Uterus (tissue), 4 donors: Measurements from ENCODE around the gene CTSD. TPM values are rescaled to one million over a fixed set of nuclear protein-coding genes. Genes with fewer than 3 reads are reported as not detected.

Experiments used
- DNase-seq, 2 donors: peaks; one replicate each; pipeline ENCODE4 v3.0.0-alpha.2; 2019 to 2020
- H3K27ac ChIP-seq, 2 donors: fragments of 200-600 bp; sonication (generic); 1 replicate in 1 of 2; 2 replicates in 1 of 2; pipeline ENCODE4 v1.5.1; 2016 to 2018
- H3K27me3 ChIP-seq, 2 donors: fragments of 200-600 bp; sonication (generic); one replicate each; pipeline ENCODE4 v1.5.1; 2018 to 2019; ENCODE audit warnings: control low read depth in 1 of 2
- H3K36me3 ChIP-seq, 2 donors: fragments of 200-600 bp; sonication (generic); one replicate each; pipeline ENCODE4 v1.5.1; 2019; ENCODE audit warnings: control low read depth in 1 of 2
- H3K4me1 ChIP-seq, 2 donors: fragments of 200-600 bp; sonication (generic); one replicate each; pipeline ENCODE4 v1.5.1; 2018 to 2019; ENCODE audit warnings: control low read depth in 1 of 2
- H3K4me3 ChIP-seq, 2 donors: fragments of 200-600 bp; sonication (generic); 1 replicate in 1 of 2; 2 replicates in 1 of 2; pipeline ENCODE4 v1.5.1; 2018 to 2019; ENCODE audit warnings: mild to moderate bottlenecking in 1 of 2
- H3K9me3 ChIP-seq, 2 donors: fragments of 200-600 bp; sonication (generic); one replicate each; pipeline ENCODE4 v1.5.1; 2019; ENCODE audit warnings: control low read depth in 1 of 2
- POLR2A ChIP-seq, 2 donors: fragments of 450-650 bp; IDR thresholded peaks; one replicate each; pipeline ENCODE4 v1.6.1; 2016; ENCODE audit warnings: antibody characterized with exemption in 2 of 2, mild to moderate bottlenecking in 1 of 2, moderate library complexity in 1 of 2
- intact Hi-C: fragments of 100-400 bp; cut with DNase I; formaldehyde crosslinking; loops from one replicate; pipeline ENCODE4 v1.15.1; 2023; ENCODE audit warnings: low total_unique reads
- total RNA-seq, 4 donors: library from RNA; depleted of rRNA in 3 of 4; stranded (reverse); fragments of >200 nt in 3 of 4; gene quantifications; one replicate each; pipeline versions ENCODE4 v1.1.0 to v1.2.4, GENCODE V29; 2014 to 2023
- TF ChIP-seq, protein P1 (sequence below), 4 experiments: fragments of 200-600 bp in 2 of 4; fragments of 450-650 bp in 2 of 4; sonication (generic) in 2 of 4; IDR thresholded peaks; one replicate each; pipeline ENCODE4 v1.5.1; 2016 to 2019; ENCODE audit warnings: antibody characterized with exemption in 4 of 4, mild to moderate bottlenecking in 2 of 4, moderate library complexity in 1 of 4
- donor health status: DM: yes; HTN: yes; CAD: no.

CTSD gene
- total RNA-seq, 4 donors from 2014 or later: 80.0 to 188 (median 126) TPM

GRCh38 chr11:1768141-1768469 is 4.4 kb upstream of the CTSD start:
- Histone ChIP-seq H3K9me3 (no peaks in the 10 kb centered on the region), H3K4me3 (no peak overlapping the region), H3K27ac (no peak overlapping the region), H3K4me1 (no peaks in the 10 kb centered on the region), H3K36me3 (no peaks in the 10 kb centered on the region), H3K27me3 (no peaks in the 10 kb centered on the region)
- DNase-seq: no peak
- no peak for TF ChIP-seq POLR2A (IDR thresholded peaks at IDR 0.05)
- TF ChIP-seq, protein P1, sequence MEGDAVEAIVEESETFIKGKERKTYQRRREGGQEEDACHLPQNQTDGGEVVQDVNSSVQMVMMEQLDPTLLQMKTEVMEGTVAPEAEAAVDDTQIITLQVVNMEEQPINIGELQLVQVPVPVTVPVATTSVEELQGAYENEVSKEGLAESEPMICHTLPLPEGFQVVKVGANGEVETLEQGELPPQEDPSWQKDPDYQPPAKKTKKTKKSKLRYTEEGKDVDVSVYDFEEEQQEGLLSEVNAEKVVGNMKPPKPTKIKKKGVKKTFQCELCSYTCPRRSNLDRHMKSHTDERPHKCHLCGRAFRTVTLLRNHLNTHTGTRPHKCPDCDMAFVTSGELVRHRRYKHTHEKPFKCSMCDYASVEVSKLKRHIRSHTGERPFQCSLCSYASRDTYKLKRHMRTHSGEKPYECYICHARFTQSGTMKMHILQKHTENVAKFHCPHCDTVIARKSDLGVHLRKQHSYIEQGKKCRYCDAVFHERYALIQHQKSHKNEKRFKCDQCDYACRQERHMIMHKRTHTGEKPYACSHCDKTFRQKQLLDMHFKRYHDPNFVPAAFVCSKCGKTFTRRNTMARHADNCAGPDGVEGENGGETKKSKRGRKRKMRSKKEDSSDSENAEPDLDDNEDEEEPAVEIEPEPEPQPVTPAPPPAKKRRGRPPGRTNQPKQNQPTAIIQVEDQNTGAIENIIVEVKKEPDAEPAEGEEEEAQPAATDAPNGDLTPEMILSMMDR (IDR thresholded peaks at IDR 0.05): no peak
- intact Hi-C loops: no loop called here

GRCh38 chr11:1767399-1768140 is 3.8 kb upstream of the CTSD start:
- intact Hi-C loops: no loop called here

DNA sequence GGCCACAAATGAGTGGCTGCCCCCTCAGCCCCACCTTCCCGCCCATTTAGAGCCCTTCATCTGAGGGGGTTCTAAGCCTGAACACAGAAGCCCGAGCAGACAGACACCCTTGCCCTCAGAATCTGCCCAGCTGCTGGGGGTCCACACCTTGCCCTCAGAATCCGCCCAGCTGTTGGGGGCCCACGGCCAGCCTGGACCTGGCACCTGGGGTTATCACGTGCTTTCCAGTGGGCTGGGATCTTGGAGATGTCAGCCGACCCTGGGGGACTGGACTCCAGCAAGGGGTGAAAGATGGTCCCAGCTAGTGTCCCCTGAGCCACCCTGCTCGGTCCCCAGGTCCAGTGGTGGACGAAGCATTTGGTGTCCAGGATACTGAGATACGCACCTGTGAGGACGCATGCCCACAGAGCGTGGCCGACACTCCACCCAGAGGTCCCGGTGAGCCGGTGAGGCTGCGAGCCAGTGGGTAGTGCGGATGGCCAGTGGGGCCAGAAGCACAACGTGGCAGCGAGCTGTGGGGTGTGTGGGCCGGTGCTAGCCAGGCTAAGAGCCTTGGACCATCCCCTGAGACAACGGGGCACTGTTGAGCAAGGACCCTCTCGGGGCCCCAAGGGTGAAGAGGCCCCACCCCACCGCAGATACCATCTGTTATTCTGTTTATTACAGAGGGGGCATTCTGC is 3.1 kb upstream of the CTSD start:
- Histone ChIP-seq H3K27me3 (no peaks in the 10 kb centered on the region), H3K27ac (no peak overlapping the region), H3K36me3 (no peaks in the 10 kb centered on the region), H3K4me1 (peaks cover 0 to 5% of the 10 kb centered on the region in 2 donors), H3K9me3 (no peaks in the 10 kb centered on the region), H3K4me3 (no peak overlapping the region)
- intact Hi-C loops: no loop called here
- no peak for DNase-seq
- TF ChIP-seq POLR2A (IDR thresholded peaks at IDR 0.05): no peak
- TF ChIP-seq, protein P1 (IDR thresholded peaks at IDR 0.05): no peak

More at GRCh38 chr11:1767399-1768140, 3.8 kb upstream of the CTSD start:
- DNase-seq: no peak
- Histone ChIP-seq H3K27ac (no peak overlapping the region), H3K4me1 (no peaks in the 10 kb centered on the region), H3K36me3 (no peaks in the 10 kb centered on the region), H3K9me3 (no peaks in the 10 kb centered on the region), H3K27me3 (no peaks in the 10 kb centered on the region), H3K4me3 (no peak overlapping the region)
- TF ChIP-seq, protein P1 (IDR thresholded peaks at IDR 0.05): no peak
- TF ChIP-seq POLR2A (IDR thresholded peaks at IDR 0.05): no peak

DNA sequence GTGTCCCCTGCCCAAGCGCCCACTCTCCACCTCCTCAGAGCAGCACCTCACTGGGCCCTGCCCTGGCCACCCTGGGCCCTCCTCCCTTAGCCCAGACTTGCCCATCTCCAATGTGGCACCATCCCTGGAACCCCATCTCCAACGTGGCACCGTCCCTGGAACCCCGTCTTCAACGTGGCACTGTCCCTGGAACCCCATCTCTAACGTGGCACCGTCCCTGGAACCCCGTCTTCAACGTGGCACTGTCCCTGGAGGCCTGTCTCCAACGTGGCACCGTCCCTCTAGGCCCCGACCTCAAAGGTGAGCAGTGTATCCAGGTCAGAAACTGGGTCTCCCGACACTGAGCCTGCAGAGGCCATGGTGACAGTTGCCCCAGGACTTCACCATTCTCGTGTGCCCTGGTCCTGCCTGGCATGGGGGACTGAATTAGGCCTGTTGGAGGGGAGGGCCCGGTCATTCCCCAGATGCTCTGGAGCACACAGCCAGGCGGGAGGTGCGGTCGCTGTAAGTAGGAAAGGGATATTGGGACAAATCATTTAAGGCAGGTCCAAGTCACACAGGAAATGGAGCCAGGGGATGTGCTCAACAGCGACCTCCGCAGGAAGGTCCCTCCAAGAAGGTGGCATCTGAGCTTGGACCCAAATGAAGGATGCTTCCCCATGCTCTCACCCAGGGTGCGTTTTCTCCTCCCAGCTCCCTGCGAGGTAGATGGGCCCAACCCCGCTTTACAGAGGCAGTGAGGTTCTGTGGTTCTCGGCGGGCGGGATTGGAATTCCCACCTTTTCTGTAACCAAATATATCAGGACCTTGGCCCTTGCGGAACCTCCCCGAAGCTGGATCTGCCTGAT is 2.4 kb upstream of the CTSD start:
- Histone ChIP-seq H3K4me1 (peaks cover 0 to 6% of the 10 kb centered on the region in 2 donors), H3K9me3 (no peaks in the 10 kb centered on the region), H3K27ac (no peak overlapping the region), H3K4me3 (no peak overlapping the region), H3K36me3 (no peaks in the 10 kb centered on the region), H3K27me3 (no peaks in the 10 kb centered on the region)
- no peak for DNase-seq
- TF ChIP-seq POLR2A (IDR thresholded peaks at IDR 0.05): no peak
- TF ChIP-seq, protein P1 (IDR thresholded peaks at IDR 0.05): no peak
- intact Hi-C loops: no loop called here
